ENCODE data around the gene GSN.

- TF ChIP-seq CTCF (IDR thresholded peaks at IDR 0.05), result no peak
- no peak for TF ChIP-seq JUN (IDR thresholded peaks at IDR 0.05)
- TF ChIP-seq ESRRA (IDR thresholded peaks at IDR 0.05; ENCODE audit: borderline replicate concordance, low read length), result no peak
- TF ChIP-seq FOSL2 (IDR thresholded peaks at IDR 0.05), result no peak
- no peak for TF ChIP-seq FOSL2 (CRISPR knock-in tag; IDR thresholded peaks at IDR 0.05)
- no peak for TF ChIP-seq HMGXB4 (CRISPR knock-in tag; IDR thresholded peaks at IDR 0.05; ENCODE audit: borderline replicate concordance)
- no peak for TF ChIP-seq NFE2L2 (conservative IDR thresholded peaks at IDR 0.05; ENCODE audit: low read length)
- TF ChIP-seq FOXS1 (CRISPR knock-in tag; IDR thresholded peaks at IDR 0.05), result no peak
- no peak for TF ChIP-seq EP300 (IDR thresholded peaks at IDR 0.05)
- TF ChIP-seq CHD2 (IDR thresholded peaks at IDR 0.05; ENCODE audit: low read length, partially characterized antibody), result no peak
These were observed 30.9 kb downstream of the GSN start for GRCh38 chr9:121298689-121299466.

All from A549 (cell line).